Chondrocyte (in vitro differentiated cells): ENCODE data around the gene CRIM1. TPM values are rescaled to one million over a fixed set of nuclear protein-coding genes. Genes with fewer than 3 reads are reported as not detected.

ENCODE experiments used
- DNase-seq: peaks from one replicate; pipeline ENCODE4 v3.0.0; 2021; ENCODE audit warnings: mixed read lengths, low spot score
- H3K27ac Mint-ChIP-seq: one replicate; pipeline ENCODE4 v1.8.0; 2021; ENCODE audit warnings: mild to moderate bottlenecking, moderate library complexity, mixed read lengths; ENCODE audit not compliant: unreplicated experiment
- H3K27me3 Mint-ChIP-seq: 2 replicates; pipeline ENCODE4 v1.8.0; 2021; ENCODE audit warnings: low read depth, mixed read lengths
- H3K36me3 Mint-ChIP-seq: 2 replicates; pipeline ENCODE4 v1.8.0; 2021; ENCODE audit warnings: low read depth, mixed read lengths
- H3K4me1 Mint-ChIP-seq: 2 replicates; pipeline ENCODE4 v1.8.0; 2021; ENCODE audit warnings: low read depth, mild to moderate bottlenecking, mixed read lengths
- H3K4me3 Mint-ChIP-seq: one replicate; pipeline ENCODE4 v1.8.0; 2021; ENCODE audit warnings: mild to moderate bottlenecking, moderate library complexity, mixed read lengths; ENCODE audit not compliant: unreplicated experiment
- H3K9me3 Mint-ChIP-seq: 2 replicates; pipeline ENCODE4 v1.8.0; 2021; ENCODE audit warnings: low read depth, mixed read lengths
- total RNA-seq: library from RNA; stranded (reverse); gene quantifications from 3 replicates; pipeline ENCODE4 v1.2.1, GENCODE V29; 2021
- TF ChIP-seq, protein P1 (sequence below): fragments of 200-600 bp; sonication (generic); IDR thresholded peaks from 2 replicates; pipeline ENCODE4 v1.5.0; 2021; ENCODE audit warnings: antibody characterized with exemption, mild to moderate bottlenecking, moderate library complexity

The CRIM1 gene
- total RNA-seq, 1 donor from 2014 or later = 194 TPM

- Mint-ChIP-seq H3K27me3 (no peaks in the 10 kb centered on the region), H3K36me3 (peaks cover 40% of the 10 kb centered on the region), H3K27ac (no peak overlapping the region), H3K4me1 (peaks cover 21% of the 10 kb centered on the region), H3K4me3 (no peak overlapping the region), H3K9me3 (no peaks in the 10 kb centered on the region)
- DNase-seq = no peak
- TF ChIP-seq, protein P1, sequence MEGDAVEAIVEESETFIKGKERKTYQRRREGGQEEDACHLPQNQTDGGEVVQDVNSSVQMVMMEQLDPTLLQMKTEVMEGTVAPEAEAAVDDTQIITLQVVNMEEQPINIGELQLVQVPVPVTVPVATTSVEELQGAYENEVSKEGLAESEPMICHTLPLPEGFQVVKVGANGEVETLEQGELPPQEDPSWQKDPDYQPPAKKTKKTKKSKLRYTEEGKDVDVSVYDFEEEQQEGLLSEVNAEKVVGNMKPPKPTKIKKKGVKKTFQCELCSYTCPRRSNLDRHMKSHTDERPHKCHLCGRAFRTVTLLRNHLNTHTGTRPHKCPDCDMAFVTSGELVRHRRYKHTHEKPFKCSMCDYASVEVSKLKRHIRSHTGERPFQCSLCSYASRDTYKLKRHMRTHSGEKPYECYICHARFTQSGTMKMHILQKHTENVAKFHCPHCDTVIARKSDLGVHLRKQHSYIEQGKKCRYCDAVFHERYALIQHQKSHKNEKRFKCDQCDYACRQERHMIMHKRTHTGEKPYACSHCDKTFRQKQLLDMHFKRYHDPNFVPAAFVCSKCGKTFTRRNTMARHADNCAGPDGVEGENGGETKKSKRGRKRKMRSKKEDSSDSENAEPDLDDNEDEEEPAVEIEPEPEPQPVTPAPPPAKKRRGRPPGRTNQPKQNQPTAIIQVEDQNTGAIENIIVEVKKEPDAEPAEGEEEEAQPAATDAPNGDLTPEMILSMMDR = peak; percentile 70
Observed at GRCh38 chr2:36545871-36546416, 190.4 kb downstream of the CRIM1 start.

- Mint-ChIP-seq H3K36me3 (peaks cover 36% of the 10 kb centered on the region), H3K4me1 (peaks cover 21% of the 10 kb centered on the region), H3K9me3 (no peaks in the 10 kb centered on the region), H3K27me3 (no peaks in the 10 kb centered on the region), H3K4me3 (no peak overlapping the region), H3K27ac (peak overlapping the region; percentile 81)
- DNase-seq = no peak
- TF ChIP-seq, protein P1 = no peak
Observed at GRCh38 chr2:36547906-36548305, 192.3 kb downstream of the CRIM1 start.

- peak overlapping the region; percentile 32 for H3K27ac Mint-ChIP-seq
- H3K36me3 Mint-ChIP-seq = peaks cover 36% of the 10 kb centered on the region
- H3K27me3 Mint-ChIP-seq = no peaks in the 10 kb centered on the region
- no peak overlapping the region for H3K4me3 Mint-ChIP-seq
- DNase-seq = no peak
- H3K4me1 Mint-ChIP-seq = peaks cover 25% of the 10 kb centered on the region
- TF ChIP-seq, protein P1 = no peak
- H3K9me3 Mint-ChIP-seq = no peaks in the 10 kb centered on the region
Observed at GRCh38 chr2:36549165-36549574, 193.6 kb downstream of the CRIM1 start.

DNA sequence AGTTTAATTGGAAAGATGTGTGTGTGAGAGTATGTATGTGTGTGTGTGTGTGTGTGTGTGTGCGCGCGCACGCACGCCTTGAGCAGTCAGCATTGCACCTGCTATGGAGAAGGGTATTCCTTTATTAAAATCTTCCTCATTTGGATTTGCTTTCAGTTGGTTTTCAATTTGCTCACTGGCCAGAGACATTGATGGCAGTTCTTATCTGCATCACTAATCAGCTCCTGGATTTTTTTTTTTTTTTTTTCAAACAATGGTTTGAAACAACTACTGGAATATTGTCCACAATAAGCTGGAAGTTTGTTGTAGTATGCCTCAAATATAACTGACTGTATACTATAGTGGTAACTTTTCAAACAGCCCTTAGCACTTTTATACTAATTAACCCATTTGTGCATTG lies 194.4 kb downstream of the CRIM1 start:
- no peak for DNase-seq
- peaks cover 36% of the 10 kb centered on the region for H3K36me3 Mint-ChIP-seq
- TF ChIP-seq, protein P1 = no peak
- H3K9me3 Mint-ChIP-seq = no peaks in the 10 kb centered on the region
- H3K27me3 Mint-ChIP-seq = no peaks in the 10 kb centered on the region
- no peak overlapping the region for H3K4me3 Mint-ChIP-seq
- H3K4me1 Mint-ChIP-seq = peaks cover 24% of the 10 kb centered on the region
- no peak overlapping the region for H3K27ac Mint-ChIP-seq

DNA sequence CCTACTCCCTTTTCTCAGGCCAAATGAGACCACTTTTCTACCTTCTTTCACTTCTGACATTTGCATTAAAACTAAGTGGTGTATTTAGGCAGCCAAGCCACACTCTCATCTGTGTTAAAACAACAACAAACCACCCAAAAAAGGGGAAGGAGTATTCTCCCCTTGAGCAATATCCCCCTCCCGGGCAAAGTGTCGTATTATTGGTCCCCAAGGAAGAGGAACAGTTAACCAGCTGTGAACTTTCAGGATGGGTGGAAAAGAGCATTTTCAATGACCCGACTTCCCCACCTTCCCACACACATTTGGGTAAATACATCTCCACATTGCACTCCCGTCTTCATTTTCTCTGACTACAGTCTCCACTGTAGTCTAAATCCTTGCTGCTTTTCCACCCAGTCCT lies 198.1 kb downstream of the CRIM1 start:
- TF ChIP-seq, protein P1 = no peak
- no peak overlapping the region for H3K4me3 Mint-ChIP-seq
- no peaks in the 10 kb centered on the region for H3K9me3 Mint-ChIP-seq
- peak overlapping the region; percentile 52 for H3K27ac Mint-ChIP-seq
- peaks cover 22% of the 10 kb centered on the region for H3K36me3 Mint-ChIP-seq
- H3K27me3 Mint-ChIP-seq = no peaks in the 10 kb centered on the region
- H3K4me1 Mint-ChIP-seq = peaks cover 42% of the 10 kb centered on the region
- DNase-seq = no peak
